Hindlimb muscle (tissue), 1 donor: Measurements from ENCODE around the gene GRID1. TPM values are rescaled to one million over a fixed set of nuclear protein-coding genes. Genes with fewer than 3 reads are reported as not detected.
"Not testable (repeated sequence)": the region's sequence is repeated elsewhere in the genome, so short reads cannot be mapped to it uniquely, and the experiment has no call there.

ENCODE experiments used
- DNase-seq: peaks from one replicate; pipeline ENCODE4 v3.0.0-alpha.2; 2013
- polyA plus RNA-seq: library from polyadenylated mRNA; unstranded; fragments of 120-200 nt; gene quantifications from one replicate; pipeline ENCODE4 v1.2.1, GENCODE V29; 2013; ENCODE audit not compliant: insufficient read length

The GRID1 gene
- polyA plus RNA-seq, 1 donor, result 3.0 TPM

GRCh38 chr10:85858776-85859515 lies 507.6 kb downstream of the GRID1 start:
- no peak for DNase-seq

- no peak for DNase-seq
Measured at GRCh38 chr10:85857791-85858190, 508.8 kb downstream of the GRID1 start.

GRCh38 chr10:85857305-85857704 lies 509.3 kb downstream of the GRID1 start:
- DNase-seq, result no peak

GRCh38 chr10:85851934-85852333 lies 514.7 kb downstream of the GRID1 start:
- DNase-seq, result no peak

- DNase-seq, result no peak
Measured at GRCh38 chr10:85851325-85851724, 515.3 kb downstream of the GRID1 start.

GRCh38 chr10:85850736-85851135 lies 515.9 kb downstream of the GRID1 start:
- DNase-seq, result no peak

- peak; percentile 18 for DNase-seq
Measured at GRCh38 chr10:85849315-85849714, 517.3 kb downstream of the GRID1 start.

GRCh38 chr10:85848756-85849155 lies 517.8 kb downstream of the GRID1 start:
- no peak for DNase-seq

- no peak for DNase-seq
Measured at GRCh38 chr10:85847085-85847484, 519.5 kb downstream of the GRID1 start.

- not testable (repeated sequence) for DNase-seq
Measured at GRCh38 chr10:85838660-85839059, 527.9 kb downstream of the GRID1 start.

- no peak for DNase-seq
Measured at GRCh38 chr10:85832988-85833387, 533.6 kb downstream of the GRID1 start.

GRCh38 chr10:85831422-85831821 lies 535.2 kb downstream of the GRID1 start:
- no peak for DNase-seq

- no peak for DNase-seq
Measured at GRCh38 chr10:85826377-85826776, 540.2 kb downstream of the GRID1 start.

GRCh38 chr10:85811405-85811804 lies 555.2 kb downstream of the GRID1 start:
- DNase-seq, result no peak

- DNase-seq, result no peak
Measured at GRCh38 chr10:85810674-85811073, 555.9 kb downstream of the GRID1 start.

GRCh38 chr10:85795460-85795859 lies 571.1 kb downstream of the GRID1 start:
- no peak for DNase-seq

- DNase-seq, result no peak
Measured at GRCh38 chr10:85794553-85794952, 572.0 kb downstream of the GRID1 start.

- no peak for DNase-seq
Measured at GRCh38 chr10:85792533-85792858, 574.1 kb downstream of the GRID1 start.

GRCh38 chr10:85791818-85792532 lies 574.6 kb downstream of the GRID1 start:
- peak; percentile 75 for DNase-seq

- no peak for DNase-seq
Measured at GRCh38 chr10:85789982-85790789, 576.4 kb downstream of the GRID1 start.

- DNase-seq, result no peak
Measured at GRCh38 chr10:85789125-85789524, 577.5 kb downstream of the GRID1 start.

GRCh38 chr10:85788570-85788969 lies 578.0 kb downstream of the GRID1 start:
- no peak for DNase-seq

- no peak for DNase-seq
Measured at GRCh38 chr10:85787881-85788280, 578.7 kb downstream of the GRID1 start.
